DMS153 (cell line): ENCODE results near the gene CXorf66.
"Not testable (repeated sequence)": the region's sequence is repeated elsewhere in the genome, so short reads cannot be mapped to it uniquely, and the experiment has no call there.

Source experiments
- DNase-seq: peaks from one replicate; lab custom pipeline; 2025; lab: John Stamatoyannopoulos, UW

Gene CXorf66

DNA sequence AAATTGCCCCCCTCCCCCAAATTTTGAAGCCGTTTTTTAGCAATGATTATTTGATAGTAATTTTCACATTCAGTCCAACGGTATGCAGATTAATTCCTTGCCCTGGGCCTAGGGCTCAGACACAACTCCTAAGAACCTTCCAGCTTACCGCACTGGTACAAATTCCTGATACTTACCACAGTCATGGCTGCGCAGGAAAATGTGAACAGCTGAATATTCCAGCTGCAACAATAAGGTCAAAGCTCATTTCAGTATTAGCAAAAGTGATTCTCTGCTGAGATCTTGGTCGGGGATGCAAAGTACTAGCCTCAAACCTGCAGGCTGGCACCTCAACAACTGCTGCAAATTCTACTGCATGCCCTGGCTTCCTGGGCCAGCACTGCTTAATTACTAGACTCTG, 35.4 kb downstream of the CXorf66 start:
- DNase-seq, result no peak

DNA sequence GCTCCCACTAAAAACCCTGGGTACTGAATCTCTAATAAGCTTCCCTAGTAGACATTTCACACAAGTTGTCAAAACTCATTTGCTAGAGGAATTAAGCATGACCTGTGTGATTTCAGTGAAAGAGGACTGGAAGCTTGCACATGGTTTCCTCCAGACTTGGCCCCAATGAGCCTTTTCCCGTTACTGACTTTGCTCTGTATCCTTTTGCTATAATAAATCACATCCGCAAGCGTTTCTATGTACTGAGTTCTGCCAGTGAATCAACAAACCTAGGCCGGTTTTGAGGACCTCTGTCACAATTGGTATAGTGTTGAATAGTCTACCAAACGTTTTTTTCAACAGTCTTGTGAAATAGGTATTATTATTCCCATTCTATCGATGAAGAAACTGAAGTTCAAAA, 40.6 kb downstream of the CXorf66 start:
- peak; percentile 10 for DNase-seq

DNA sequence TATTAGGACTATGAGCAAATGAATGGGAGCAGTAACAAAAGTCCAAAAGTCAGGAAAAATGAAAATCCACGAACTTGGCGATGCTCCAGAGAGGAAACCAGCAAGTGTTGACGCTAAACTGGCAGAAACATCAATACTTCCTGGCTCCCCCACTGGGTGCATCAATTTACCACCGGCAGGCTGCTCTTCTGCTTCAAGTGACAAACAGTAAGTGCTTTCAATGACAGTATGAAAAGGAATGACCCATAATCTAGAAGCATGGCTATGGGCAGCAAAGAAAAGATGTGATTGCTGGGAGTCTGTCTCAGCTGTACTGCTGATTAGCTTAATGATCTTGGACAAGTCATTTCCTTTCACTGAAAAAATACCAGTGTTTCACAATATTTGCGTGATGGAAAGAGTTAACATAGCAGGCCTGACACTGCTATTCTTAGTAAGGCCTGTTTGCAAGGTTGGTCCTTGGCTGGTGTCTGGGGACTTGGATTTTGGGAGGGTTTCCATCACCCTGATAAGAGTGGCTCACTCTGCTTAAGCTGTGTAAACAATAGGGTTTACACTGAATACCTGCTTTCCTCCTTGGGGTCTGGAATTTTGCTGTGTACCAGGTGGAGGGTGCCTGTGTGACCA, 41.1 kb downstream of the CXorf66 start:
- no peak for DNase-seq

- not testable (repeated sequence) for DNase-seq
Observed at GRCh38 chrX:139921142-139921541, 44.2 kb downstream of the CXorf66 start.

- DNase-seq, result no peak
Observed at GRCh38 chrX:139920316-139920715, 45.0 kb downstream of the CXorf66 start.

DNA sequence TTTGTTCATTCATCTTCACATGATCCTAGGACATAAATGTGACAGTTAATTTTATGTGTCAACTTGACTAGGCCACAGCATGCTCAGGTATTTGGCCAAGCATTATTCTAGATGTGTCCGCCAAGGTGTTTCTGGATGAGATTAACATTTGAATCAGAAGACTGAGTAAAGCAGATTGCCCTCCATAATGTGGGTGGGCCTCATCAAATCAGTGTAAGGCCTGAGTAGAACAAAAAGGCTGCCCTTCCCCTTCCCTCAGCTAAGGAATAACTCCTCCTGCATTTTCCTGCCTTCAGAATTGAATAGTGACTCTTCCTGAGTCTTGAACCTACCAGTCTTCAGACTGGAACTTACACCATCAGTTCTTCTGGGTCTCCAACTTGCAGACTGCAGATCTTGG, 50.9 kb downstream of the CXorf66 start:
- DNase-seq, result no peak

DNA sequence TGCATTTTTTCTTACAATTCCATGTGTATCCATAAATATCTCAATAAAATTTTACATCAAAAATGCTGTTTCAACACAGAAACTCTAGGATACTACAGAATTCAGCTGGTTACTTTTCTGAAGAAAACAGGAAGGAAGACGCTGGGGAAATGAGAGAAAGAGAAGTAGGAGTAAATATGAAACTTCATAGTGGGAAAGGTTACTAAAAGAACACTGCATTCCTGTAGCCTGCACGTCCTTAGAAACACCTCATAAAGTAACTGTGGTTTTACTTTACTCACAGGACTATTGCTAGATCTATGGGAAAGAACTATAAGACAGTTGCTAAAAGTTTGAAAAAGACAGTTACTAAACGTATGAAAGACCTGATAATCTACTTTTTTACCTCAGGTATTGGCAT, 55.6 kb downstream of the CXorf66 start:
- no peak for DNase-seq

DNA sequence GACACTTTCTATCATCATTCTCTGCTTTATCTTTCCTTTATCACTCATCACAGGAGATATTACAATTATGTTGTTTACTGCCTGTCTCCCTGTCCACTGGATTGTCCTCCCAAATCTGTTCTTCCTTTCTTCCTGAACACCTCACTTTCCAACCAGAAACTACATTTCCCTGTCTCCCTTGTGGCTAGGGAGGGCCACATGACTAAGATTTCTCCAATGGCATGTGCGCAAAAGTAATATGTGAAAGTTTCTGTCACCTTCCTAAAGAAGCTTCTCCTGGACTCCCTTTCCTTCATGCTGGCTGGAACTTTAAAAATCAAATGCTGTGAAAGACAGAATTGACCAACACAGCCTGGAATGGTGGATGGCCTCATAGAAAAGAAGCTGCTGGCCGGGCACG, 58.2 kb downstream of the CXorf66 start:
- no peak for DNase-seq

DNA sequence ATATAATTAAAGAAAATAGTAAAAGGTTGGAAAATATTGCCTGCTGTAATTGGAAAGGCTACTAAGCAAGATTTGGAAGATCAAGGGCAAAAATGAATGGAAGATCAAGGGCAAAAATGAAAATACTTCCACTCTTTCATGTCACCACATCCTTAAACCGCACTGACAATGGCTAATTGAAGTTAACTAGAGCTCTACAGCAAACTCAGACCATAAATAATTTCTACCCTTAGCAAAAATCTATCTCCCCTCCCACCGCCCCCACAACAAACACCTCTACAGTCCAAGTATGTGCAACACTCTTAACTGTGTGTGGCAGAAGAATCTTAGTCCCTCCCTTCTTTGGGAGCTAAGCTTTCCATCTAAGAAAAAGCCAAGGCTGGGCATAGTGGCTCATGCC, 59.6 kb downstream of the CXorf66 start:
- DNase-seq, result no peak
